ENCODE measurements around the gene CCS.
"Not testable (repeated sequence)": the region's sequence is repeated elsewhere in the genome, so short reads cannot be mapped to it uniquely, and the experiment has no call there.

CCS gene, protein sequence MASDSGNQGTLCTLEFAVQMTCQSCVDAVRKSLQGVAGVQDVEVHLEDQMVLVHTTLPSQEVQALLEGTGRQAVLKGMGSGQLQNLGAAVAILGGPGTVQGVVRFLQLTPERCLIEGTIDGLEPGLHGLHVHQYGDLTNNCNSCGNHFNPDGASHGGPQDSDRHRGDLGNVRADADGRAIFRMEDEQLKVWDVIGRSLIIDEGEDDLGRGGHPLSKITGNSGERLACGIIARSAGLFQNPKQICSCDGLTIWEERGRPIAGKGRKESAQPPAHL

DNA sequence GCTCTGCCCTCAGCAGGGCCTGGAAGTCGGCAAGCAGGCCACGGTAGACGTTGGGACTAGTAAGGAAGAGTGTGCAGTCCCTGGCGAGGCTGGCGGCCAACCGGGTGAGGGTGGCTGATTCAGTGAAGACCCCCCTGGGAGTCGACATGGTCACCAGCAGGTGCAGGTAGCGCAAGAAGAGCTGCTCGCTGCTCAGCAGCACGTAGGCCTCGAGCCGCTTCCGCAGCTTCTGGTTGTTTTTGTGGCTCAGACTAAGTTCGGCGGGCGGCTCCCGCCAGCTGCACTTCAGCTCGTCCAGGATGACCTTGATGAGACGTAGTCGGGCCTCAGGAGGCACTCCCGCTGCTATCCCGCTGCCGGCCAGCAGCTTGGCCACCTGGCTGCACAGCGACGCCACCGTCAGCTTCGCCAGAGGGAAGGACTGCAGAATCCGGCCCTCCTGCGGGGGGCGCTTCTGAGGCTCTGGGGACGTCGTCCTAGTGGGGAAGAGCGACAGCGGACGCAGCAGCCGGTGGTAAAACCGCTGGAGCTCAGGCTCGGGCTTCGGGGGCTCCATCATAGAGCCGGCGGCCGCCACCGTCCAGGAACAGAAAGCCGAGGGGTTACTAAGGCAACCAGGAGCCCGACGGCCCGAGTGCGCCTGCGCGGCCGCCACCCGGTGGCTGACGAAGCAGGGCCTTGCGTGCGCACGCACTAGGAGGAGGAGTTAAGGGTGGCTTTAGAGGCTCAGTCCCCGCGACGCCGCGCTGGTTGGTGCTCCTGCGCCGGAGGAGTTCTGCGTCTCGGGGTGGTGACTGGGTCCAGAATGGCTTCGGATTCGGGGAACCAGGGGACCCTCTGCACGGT lies at the start of gene CCS, which contains the start of gene CCDC87:
Gene CCS (plus strand): TSS at position 729 of the 846 bp plus-strand sequence. CDS start 77 bp downstream, at position 806.
Gene CCDC87 (minus strand): TSS at position 607 of the 846 bp plus-strand sequence. CDS start 48 bp downstream, at position 559.
- DNase-seq: peak; percentile 88

DNA sequence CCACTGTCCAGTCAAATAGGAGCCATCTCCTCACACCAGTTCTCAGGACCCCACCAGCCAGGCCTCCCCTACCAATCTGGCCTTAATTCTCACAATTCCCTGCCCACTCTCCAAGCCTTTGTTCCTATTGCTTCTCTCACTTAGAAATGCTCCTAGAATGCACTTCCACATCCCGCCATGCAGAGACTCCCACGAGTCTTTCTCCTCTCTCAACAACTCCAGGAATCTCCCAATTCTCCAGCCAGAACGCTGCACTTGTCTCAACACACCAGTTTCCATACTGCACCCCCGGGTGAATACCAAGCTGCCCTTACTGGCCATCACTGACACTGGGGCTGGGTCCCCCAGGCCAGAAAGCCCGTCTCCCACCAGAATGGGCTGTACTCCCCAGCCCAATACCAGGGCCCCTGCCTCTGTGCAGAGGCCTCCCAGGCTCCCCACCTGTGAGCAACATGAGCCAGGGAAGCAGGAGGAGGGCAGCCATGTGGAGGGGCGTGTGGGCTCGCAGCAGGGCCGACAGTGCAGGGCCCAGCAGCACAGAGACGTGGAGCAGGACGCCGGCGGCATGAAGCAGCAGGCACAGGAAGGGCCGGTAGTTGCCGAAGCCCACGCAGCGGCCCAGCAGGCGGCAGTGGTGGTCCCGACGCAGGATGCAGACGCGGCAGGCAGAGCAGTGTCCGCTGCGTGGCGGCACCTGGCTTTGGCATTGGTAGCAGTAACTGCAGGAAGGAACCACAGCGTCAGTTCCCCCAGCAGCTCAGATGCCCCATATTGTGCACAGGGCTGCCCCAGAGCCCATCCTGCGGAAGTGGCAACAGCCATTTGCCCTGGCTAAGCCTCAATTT lies 49.5 kb upstream of the CCS start:
- peak; percentile 27 for DNase-seq

DNA sequence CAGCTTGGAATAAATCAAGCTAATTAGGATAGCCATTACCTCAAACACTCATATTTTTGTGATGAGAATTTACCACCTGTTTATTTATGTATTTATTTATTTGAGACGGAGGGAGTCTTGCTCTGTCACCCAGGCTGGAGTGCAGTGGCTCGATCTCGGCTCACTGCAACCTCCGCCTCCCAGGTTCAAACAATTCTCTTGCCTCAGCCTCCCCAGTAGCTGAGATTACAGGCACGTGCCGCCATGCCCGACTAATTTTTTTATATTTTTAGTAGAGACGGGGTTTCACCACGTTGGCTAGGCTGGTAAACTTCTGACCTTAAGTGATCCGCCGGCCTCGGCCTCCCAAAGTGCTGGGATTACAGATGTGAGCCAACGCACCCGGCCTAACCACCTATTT lies 48.0 kb upstream of the CCS start:
- DNase-seq: not testable (repeated sequence)

DNA sequence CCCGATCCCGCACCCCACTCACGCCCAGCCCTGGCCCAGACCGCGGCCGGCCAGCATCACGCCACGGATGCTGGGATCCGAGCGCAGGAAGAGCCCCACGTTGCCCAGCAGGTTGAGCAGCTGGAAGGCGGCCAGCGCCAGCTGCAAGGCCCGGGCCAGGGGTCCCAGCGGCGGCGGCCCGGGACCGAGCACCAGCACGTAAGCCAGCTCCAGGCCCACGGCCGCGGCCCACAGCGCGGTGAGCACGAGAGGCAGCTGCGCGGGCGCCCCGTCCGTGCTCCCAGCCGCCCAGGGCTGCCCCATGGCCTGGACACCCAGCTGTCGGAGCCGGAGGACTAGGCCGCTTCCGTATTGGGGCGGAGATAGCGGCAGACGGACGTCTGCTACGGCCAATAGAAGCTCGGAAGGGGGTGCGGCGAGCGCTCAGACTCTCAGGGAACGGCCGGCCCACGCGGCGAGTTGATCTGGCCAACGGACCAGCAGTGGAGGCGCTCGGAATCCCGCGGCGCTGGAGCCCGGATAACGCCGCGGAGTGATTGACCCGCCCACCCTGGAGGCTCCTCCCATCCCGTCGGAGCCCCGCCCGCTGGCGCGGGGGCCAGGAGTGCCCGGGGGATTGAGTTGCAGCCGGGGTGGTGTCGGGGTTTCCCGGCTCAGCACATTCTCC lies 47.2 kb upstream of the CCS start, which contains the start of gene ZDHHC24:
Gene ZDHHC24 (minus strand): TSS at position 348 of the 667 bp plus-strand sequence. CDS start 45 bp downstream, at position 303.
- DNase-seq: peak; percentile 98

DNA sequence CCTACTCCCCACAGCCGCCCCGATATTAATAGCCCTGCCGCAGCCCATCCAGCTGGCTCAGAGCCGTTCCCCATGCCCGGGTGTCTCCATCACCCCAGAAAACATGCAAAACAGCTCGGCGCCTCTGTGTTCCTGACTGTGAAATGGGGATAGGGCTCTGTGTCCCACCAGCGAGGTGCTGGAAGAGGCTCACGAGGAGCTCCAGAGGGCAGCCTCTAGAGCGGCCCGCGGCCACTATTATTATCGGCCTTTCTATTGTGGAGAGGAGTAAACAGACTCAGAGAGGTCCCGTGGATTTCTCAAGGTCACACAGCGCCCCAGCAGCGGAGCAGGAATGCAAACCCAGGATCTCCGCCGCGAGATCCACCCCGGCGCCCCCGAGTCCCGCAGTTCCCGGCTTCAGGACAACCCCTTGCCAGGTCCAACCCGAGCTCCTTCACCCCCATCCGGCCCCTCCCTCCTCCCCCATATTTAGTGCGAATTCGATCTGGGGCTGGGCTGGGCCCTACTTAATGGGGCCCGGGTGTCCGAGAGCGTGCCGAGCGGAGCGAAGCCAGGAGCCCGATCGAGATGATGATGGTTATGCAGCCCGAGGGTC lies 46.5 kb upstream of the CCS start, which contains the start of gene ACTN3:
Gene ACTN3 (plus strand): TSS at position 536 of the 598 bp plus-strand sequence. CDS start 35 bp downstream, at position 571.
- DNase-seq: peak; percentile 62

DNA sequence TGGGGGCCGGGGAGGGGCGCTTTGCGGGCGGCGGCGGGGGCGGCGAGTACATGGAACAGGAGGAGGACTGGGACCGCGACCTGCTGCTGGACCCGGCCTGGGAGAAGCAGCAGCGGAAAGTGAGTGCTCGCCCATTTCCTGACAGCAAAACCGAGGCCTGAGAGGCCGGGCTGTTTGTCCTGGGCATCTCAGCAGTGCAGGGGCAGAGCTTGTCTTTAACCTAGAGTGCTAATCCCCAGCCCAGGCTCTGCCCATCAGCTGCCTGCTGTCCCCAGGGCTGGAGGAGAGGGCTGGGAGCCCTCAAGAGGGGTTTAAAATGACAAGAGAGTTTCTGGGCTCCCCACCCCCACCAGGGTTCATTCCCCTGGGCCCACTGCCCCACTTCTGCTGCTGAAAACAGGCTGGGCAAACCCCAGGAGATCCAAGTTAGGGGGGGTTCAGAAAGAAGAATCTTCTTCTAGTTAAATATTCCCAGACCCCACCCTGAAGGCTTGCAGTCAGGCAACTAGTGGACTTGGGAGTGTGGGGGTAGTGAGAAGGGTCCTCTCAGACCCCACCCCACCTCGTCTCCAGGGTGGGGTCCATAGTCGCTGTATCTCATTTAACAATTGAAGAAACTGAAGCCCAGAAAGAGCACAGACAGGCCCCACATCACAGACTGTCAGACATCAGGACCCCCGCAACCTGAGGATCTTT lies 45.9 kb upstream of the CCS start:
- no peak for DNase-seq

DNA sequence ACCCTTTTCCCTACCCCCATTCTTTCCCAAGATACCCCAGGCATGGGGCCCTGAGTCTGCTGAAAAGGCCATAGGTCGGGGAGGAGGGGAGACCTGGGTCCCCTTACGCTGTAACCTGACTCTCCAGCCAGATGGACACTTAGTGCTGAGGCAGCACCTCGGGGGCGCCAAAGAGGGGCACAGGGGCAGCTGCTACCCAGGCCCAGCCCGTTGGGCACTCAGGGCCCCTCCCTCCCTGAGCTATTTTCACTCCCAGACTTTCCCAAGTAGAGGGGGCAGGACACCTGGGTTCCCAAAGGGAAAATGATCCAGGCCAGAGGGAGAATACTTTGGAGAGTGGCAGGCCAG lies 45.3 kb upstream of the CCS start:
- DNase-seq: no peak

DNA sequence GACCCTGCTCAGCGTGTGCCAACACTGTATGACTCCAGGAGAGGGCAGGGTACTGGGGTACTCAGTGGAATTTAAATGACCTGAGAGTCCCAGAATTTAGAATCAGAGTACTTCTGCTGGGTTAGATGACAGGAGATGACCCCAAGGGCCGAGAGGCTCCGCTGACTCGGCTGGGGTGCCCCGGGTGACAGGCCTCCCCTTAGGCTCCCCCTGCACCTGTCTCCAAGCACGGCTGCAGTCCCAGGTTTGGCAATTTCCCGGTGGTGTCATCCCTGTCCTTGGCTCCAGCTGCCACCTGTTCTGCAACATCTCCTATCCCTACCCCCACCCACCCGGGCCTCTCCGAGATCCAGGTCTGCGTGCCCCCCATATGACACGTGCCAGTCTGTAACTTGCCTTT lies 44.9 kb upstream of the CCS start:
- no peak for DNase-seq

DNA sequence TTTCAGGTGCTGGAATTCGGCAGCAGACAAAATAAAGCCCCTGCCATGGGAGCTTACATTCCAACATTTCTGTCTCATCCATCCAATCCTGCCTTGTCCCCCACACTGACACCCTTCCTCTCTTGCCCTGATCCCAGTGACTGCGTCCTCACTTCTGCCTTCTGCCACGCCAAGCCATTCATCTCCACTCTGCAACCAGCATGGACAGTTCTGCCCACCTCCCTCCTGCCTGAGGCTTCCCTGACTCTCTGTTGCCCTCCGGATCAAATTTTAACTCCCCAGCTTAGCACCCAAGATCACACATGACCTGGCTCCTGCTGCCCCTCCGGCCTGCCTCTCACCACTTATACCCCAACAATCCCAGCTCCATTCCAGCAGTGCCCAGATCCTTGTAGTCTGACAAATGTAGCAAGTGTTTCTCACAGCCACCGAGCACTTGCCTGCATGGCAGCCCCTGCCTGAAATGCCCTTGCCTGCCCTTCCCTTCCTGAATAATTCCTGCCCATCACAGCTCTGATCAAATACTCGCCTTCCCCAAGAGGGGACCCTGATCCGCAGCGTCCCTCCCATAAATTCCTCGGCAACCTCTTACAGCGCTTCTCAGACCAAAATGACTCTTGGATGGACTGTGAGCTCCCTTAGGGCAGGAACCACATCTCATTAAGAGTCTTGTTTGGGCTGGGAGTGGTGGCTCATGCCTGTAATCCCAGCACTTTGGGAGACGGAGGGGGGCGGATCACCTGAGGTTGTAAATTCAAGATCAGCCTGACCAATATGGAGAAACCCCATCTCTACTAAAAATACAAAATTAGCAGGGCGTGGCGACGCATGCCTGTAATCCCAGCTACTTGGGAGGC lies 44.0 kb upstream of the CCS start:
- DNase-seq: no peak

DNA sequence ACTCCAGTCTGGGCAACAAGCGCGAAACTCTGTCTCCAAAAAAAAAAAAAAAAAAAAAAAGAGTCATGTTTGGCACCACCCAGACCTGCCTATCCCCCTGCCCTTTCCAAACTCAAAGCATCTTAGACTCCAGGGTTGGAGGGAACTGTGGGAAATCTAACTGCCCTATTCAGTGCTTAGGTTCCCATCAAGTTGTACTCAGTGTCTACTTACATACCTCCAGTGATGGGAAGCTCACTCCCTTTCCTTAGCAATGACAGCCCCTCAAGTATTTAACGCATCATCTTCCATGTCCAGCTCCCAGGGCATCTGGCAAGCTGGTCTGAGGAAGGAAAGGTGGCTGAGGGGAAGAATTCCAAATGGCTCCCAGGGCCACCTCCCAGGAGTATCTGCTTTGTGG lies 43.3 kb upstream of the CCS start:
- DNase-seq: no peak

DNA sequence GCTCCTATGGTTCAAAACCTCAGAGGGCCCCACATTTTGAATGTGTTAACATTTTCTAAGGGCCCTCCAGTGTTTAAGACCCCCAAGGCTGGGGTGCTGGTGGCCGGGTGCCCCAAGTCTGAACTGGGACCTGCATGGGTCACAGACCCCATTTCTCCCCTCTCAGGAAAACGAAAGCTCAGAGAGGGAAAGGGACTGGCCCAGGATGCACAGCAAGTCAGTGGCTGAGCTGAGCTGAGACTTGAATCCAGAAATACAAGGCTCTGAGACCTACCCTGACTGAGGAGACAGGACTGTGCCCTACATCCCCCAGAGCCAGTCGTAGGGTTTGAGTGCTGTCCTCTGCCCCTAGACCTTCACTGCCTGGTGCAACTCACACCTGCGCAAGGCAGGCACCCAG lies 42.1 kb upstream of the CCS start:
- no peak for DNase-seq

DNA sequence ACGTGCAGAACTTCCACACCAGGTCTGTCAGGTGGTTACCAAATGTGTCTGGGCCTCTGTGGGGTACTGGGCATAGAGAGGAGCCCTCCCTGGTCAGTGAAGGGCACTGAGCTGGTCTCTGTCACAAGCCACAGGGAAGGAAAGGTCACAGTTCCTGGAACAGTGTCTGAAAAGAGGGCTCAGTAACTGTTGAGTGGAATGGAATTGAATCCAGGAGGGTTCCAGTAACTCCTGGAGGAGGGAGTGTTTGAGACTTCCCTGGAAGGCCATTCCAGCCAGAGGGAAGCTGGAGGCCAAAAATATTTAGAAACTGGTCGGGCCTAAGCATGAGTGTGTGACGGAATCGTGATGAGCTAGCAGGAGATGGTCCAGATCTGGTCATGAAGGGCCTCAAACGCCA lies 38.4 kb upstream of the CCS start:
- DNase-seq: no peak

DNA sequence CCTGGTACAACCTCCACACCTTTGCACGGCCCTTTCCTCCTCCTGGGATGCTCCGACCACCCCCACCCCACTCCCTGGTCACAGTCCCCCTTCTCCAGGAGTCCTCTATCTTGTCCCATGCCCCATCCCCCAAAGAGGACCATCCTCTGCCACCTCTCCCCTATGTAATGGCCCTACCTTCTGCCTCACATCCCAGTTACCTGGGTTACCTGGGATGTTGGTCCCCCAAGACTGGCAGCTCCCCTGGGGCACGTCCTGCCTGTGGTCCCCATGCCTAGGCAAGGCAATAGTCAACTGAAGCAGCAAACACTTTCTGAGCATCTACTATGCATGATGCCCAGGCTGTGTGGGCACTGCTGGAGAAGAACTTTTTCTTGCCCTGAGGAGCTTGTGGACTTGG lies 37.6 kb upstream of the CCS start:
- no peak for DNase-seq

DNA sequence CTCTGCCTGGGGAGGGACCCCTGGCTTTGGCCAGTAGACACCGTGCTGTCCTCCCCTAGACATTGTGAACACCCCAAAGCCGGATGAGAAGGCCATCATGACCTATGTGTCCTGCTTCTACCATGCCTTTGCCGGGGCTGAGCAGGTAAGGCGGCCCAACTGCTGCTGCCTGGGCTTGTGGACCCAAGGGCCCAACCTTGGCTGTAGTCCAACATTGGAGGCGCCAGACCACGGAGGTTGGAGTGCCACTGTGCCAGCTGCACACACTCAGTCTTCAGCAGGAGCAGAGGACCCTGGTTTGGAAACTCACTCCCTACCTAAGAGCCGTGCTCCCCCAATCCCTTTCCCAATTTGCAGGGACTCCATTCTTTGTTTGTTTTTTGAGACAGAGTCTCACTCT lies 36.9 kb upstream of the CCS start:
- DNase-seq: no peak

DNA sequence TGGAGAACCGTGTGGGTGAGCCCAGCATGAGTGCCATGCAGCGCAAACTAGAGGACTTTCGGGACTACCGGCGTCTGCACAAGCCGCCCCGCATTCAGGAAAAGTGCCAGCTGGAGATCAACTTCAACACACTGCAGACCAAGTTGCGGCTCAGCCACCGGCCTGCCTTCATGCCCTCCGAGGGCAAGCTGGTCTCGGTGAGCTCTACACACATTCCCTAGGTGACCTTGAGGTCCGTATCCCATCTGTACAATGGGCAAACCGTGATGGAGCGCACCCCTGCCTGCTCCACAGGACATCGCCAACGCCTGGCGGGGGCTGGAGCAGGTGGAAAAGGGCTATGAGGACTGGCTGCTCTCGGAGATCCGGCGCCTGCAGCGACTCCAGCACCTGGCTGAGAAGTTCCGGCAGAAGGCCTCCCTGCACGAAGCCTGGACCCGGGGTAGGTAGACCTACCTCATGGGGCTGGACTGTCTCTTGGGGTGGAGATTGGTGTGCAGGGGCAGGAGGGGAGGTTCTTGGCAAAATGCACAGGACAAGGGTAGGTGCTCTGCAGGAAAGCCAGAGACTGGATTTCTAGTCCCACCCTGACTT lies 35.2 kb upstream of the CCS start:
- no peak for DNase-seq

DNA sequence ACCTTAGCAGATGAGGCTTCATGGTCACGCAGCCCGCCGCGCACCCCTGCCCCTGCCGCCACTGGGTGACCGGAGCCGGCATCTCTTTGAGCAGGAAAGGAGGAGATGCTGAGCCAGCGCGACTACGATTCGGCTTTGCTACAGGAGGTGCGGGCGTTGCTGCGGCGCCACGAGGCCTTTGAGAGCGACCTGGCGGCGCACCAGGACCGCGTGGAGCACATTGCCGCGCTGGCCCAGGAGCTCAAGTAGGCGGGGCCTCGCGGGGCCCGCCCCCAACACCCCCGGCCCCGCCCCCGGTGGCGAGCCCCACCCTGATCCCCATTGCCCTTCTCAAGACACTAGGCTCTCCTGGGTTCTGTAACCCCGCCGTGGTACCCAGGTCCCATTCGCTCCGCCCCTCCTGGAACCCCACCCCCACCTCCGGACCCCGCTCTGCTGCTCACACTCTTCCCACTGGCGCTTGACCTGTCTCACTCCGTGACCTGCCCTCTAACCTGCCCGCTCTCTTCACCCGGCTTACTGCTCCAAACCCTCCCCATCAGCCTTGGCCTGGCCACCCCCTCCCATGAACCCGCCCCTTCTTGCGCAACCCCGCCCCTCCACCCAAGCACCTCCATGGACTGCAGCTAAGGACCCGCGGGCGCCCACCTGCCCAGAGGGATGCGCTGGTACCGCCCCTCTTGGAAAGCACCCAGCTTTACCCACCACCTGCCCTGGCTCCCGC lies 33.7 kb upstream of the CCS start:
- no peak for DNase-seq

DNA sequence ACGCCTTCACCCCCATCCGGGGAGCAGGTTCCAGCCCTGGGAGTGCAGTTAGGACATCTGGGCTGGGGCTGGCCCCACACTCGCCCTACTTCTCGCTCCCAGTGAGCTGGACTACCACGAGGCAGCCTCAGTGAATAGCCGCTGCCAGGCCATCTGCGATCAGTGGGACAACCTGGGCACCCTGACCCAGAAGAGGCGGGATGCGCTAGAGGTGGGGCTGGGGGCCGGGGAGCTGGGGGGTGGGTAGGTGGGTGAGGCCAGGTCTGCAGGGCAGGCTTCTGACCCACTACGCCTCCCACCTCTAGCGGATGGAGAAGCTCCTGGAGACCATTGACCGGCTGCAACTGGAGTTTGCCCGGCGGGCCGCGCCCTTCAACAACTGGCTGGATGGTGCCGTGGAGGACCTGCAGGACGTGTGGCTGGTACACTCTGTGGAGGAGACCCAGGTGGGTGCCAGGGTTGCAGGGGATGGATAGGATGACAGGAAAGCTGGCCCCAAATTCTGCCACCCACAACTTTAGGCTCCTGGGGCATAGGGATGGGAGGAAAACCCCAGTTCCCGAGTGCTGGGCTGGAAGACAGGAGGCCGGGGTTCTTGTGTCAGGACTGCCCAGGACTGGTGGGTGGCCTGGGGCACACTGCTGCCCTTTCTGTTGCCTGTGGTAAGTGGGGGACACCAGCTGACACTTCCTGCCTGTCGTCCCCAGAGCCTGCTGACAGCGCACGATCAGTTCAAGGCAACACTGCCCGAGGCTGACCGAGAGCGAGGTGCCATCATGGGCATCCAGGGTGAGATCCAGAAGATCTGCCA lies 32.9 kb upstream of the CCS start:
- no peak for DNase-seq
